ENCODE data around the gene AMOTL2.

The AMOTL2 gene

DNA sequence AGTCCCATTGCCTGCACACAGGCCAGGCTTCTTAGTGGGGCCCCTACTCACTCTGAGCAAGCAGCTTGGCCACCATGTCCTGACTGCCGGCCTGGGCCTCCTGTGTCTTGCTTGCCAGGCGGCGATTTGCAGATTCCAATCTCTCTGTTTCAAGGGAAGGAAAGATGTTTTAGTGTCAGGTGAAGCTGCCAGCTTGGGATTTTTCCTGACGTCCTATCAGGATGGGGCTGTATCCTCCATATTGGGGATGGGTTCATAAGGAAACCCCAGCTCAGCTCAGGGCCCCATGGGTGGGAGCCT is 8.5 kb downstream of the AMOTL2 start:
- DNase-seq: no peak

DNA sequence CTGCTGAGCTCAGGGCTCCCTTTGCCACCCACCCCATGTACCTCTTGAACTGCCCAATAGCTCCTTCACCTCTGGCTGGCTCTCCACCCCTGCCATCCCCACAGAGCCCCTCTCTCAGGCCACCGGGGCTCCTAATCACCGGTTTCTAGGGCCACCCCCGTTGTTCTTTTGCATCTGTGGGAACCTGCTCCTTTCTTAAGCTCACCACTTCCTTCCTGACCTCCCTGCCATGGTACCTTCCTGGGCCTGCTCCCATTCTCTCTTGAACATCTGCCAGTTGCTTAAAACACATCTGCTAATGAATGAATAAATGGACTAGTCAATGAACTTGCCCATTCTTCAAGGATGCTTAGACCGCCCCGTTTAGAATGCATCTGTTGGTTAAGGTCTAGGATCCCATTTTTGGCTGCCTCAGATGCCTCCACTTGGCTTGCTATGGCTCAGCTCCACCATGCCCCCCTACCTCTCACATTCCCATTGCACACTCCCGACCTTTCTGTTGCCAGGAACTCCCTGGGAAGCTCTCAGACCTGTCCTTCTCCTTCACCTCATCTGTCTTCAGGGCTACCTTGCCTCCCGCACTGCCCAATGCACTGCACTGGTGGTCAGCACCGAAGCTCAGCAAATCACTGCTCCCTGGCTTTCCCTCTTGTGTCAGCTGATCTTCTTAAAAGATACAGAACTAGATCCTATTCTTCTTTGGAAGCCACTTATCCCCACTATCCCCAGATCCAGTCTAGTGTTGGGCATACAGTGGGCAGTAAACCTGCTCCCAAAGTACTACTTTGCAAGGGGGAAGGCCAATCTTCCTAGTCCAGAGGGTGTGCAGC is 9.1 kb downstream of the AMOTL2 start:
- no peak for DNase-seq

DNA sequence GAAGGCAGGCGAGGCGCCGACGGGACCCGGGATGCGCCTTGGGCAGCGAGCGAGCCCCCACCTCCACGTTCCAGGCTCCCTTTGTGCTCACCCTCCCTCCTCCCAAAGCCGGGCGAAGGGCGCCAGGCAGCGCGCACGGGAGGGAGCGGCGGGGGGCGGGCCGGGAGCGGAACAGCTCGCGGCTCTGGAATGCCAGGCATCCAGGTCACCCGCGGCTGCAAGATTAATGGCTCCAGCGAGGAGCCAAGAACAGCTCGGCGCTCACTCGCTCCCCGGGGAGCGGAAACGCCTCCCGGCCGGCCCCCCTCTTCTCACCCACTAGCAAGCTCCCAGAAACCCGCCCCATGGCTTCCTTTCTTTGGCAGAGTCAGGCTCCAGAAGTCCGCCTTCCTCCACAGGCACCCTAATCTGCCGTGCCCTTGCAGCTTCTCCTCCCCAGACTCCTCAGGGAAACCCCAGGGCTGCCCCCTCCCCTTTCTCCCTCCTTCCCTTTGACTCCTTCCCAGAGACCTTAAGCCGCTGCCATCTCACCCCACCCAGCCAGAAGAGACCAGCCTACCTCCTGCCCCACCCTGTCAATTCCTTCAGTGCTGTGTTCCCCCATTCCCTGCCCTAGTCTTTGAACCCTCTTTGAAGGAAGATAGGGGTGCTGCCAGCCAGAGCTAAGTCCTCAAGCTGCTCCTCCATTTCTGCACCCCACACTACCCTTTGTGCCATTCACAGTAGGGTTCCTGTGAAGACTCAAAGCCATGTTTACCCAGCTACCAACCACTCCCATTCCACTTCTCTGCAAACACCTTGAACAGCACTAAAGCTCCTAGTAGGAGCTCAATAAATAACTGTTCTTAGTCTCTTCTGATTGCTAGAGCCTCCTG is 9.9 kb downstream of the AMOTL2 start:
- DNase-seq: no peak

DNA sequence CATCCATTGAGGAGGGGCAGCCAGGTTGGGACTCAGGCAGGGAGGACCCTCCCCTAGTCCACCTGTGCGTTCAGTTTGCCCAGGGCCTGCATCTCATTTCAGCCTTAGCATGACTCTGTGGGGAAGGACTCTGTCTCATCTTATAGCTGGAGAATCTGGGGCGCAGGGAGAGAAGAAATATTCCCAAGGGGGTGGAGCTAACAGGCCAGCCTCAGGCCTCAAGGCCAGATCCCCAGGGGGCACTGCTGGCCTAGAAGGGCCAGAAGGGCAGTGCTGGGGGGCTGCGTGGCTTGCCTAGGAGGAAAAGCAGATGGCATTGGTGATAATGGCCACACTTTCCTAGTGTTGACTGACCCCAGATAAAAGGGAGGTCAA is 10.9 kb downstream of the AMOTL2 start:
- DNase-seq: no peak

DNA sequence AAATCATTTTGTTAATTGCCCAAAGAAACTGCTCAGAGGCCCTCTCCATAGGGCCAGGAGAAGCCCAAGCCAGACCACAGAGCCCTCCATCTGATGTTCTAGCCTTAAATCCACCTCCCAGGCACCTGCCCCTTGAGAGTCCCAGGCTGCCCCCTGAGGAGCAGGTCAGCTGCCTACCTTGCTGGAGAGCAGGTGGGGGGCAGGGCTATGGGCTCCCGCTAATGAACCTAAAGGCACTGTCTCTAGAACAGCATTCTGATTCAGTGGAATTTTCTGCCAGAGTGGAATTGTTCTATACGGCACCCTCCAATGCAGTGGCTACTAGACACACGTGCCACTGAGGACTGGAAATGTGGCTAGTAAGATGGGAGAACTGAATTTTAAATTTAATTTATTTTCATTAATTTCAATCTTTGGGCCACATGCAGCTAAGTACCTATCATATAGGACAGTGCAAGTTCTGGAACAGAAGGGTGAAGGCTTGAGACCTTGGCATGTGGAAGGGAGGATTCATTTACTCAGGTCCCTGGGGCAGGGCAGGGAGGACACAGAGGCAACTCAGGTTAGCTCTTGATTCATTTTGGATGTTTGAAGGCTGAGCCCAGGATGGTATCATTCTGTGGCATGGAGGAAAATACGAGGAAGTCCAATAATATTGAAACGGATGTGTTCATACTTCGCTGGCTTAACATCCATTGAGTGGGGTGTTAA is 11.4 kb downstream of the AMOTL2 start:
- DNase-seq: no peak

DNA sequence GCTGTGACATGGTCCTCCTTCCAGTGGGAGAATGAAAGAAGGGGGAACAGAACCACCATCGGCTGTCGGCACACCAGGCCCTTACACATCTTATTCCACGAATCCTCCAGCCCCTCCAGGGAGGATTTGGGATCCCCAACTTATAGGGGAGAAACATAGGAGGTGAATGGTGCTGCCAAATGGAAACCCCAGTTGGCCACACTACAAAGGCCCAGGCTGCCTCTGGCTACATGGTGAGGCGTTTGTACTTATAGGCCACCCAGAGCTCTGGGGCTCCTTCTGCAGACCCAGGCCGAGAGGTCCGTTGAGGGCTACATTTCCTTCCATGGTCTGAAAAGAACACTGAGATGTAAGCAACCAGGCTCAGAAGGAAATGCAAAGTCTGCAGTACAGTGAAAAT is 12.0 kb downstream of the AMOTL2 start:
- no peak for DNase-seq

DNA sequence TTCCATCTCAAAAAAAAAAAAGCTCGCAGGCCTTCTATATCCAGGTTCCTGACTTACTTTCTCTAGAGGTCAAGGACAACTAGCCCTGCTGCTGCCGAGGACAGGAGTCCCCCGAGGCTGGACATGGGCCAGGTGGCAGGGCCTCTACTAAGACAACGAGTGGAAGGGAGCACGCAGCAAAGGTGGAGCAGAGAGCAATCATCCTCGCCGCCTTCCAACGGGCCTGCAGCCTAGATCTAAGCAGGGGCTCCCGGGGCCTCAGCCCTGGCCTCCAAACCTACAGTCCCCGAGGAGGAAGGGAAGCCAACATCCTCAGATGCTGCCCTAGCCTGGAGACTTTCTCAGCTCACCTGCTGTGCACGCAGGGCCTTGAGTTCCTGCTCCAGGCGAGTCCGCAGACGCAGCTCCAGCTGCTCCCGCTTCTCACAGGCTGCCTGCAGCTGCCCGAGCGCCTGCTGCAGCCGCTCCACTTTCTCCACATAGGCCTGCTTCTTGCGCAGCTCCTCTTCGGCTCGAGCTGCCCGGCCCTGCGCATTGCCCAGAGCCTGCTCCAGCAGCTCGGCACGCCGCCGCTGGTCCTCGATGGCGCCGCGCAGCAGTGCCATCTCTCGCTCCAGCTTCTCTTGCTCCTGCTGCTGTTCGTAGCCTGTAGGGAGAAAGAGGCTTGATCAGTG is 12.9 kb downstream of the AMOTL2 start:
- no peak for DNase-seq

DNA sequence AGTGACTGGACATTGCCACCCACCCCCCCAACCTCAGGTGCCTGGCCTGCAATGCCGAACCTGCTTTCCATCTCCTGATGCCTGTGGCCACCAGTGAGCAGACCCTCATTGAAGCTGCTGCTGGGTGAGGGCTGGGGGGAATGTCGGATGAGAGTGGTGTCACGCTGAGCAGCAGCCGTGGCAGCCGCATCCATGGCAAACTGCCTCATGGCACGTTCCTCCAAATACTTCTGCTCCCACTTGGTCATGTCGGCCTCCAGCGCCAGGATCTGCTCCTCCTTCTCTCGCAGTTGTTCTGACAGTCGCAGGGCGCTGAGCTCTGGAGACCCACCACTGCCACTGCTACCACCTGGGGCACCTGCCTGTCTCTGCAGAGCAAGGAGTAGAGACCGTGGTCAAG is 14.2 kb downstream of the AMOTL2 start:
- no peak for DNase-seq

DNA sequence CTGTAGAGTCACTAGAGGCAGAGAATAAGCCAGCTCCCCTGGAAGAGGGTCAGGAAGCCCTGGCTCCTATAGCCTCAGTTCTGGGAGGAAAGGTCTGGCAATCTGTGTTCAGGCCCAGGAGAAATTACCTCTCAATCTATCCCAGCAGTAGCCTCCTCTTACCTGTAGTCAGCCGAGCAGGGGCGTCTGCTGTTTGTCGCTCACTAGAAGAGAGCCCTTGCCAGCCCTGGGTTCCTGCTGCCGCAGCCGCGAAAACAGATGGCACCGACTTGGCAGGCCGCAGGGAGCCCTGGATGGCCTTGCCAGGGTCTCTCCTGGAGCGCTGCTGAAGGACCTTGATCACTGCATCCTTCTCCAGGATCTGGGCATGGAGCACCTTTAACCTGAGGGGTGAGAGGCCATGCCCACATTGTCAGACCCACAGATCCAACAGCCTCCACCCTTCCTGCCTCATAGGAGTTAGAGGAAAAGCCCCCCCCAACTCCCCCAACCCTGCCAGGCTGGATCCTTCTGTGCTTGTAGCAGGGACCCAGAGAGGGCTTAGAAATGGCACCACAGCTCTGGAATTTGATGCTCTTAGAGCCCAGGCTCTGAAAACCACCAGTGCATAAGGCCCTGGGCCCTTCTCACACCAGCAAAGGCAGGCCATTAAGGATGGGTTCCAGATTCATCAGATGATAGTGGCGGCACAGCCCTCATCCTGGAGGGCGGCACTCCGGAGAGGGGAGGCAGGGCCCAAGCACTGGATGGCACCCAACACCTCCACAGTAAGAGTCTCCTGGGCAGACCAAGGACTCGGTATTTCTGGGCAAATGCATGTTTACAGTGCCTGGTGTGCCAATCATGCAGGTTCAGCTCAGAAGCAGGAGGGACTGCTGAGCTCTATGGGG is 14.9 kb downstream of the AMOTL2 start:
- no peak for DNase-seq

DNA sequence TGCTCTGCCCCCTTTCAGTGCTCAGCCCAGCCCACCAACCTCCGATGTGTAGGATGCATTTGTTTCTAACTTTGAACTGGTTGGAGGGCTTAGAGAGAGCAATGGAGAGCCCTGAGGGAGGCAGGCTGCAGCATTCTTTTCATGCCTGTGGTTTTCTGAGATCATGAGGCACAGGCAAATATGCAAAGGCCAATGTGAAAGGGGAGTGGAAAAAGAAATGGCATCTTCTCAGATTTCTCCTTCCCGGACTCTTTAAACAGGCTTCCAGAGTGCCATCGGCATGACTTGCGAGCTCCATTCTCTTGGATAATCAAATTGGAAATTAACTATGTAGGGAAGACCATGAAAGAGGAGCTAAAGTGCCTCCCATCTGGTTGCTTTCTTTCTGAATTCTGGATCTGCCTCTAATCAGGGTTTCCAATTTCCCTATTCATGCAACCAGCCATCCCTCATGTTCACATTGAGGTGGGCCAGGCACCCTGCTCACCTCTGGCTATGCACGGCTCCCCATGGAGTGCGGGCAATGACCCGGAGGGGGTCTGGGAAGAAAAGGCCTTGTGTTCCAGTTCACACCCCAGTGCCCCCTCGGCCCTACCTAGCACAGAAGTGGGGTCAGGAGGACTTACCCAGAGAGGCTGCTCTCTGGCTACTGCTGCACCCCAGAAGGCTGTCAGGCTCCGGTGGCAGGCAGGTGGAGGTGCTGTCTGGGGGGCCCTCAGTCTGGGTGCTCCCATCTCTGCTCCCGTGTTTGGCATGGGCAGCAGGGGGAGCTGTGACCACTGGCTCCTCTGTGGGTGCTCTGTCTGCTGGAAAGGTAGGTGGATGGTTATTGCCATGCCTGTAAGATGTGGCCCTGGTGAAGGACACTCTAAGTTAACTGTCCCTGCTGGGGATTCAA is 16.1 kb downstream of the AMOTL2 start:
- DNase-seq: peak; percentile 2

DNA sequence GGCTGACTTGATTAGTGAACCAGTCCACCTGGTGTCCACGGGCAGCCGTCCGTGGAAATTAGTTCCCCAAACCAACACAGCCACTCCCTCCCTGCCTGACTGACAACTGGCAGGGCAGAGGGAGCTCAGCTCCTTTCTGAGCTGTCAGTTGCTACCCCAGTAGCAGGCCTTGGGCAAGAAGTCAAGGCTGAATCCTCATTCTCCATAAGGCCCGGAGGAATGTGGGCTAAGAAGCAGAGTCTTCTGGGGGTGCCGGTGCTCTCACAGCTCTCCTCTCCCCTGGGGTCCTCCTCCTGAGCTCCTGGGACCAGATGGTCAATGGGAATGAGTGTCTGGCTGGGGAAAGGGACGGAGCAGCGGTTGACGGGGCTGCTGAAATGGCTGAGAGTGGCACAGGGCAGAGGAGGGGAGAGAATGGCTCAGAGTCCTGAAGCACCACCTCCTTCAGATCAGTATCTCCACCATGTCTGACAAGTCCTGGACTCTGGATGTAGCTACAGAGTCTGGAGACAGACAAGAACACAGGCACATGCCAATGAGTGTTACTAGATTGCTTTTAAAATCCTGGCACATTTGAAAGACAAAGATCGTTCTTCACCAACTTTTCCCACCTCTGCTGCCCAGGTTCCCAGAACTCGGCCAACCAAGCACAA is 16.9 kb downstream of the AMOTL2 start:
- no peak for DNase-seq

DNA sequence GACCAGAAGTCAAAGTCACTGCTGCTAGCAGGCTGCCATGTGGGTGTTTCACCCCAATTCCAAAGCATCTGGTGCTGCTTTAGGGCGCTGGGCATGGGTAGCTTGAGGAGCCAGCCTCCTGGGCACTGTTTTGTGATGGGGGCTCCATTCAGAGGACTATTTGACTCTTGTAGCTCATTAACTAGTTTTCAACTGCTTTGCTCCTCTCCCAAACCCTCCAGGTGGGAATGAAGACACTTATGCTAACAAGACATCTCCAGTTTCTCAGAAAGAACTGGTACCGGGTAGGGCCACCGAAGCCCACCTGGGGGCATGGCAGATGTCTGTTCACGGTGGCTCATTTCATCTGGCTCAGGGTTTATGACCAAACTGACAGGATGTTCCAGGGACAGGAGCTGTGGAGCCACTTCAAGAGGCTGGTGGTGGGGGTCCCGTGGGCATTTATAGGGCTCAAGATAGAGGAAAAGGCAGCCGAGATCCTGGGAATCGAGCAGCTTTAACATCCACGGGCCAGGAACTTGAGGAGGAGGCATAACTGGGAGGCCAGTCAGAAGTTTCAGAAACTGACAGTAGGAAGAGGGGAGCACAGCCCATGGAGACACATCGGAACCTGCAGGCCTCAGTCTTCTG is 17.7 kb downstream of the AMOTL2 start:
- DNase-seq: no peak

DNA sequence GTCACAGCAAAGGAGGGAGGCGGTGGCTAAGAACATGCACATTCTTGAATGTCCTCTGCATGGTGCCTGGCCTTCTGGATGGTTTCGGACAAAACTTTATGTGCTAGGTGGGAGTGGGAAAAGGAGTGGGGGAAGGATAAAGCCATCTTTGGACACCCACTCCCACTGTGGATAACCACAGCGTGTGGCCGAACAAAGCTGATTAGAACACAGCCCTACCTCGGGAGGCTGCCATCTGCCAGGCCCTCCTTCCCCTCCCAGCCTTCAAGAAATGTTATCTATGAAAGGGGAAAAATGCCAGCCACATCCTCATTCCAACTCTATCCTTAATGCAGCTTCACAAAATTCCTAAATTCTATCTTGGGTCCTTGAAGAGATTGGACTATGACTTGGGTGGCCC is 18.8 kb downstream of the AMOTL2 start:
- DNase-seq: no peak

DNA sequence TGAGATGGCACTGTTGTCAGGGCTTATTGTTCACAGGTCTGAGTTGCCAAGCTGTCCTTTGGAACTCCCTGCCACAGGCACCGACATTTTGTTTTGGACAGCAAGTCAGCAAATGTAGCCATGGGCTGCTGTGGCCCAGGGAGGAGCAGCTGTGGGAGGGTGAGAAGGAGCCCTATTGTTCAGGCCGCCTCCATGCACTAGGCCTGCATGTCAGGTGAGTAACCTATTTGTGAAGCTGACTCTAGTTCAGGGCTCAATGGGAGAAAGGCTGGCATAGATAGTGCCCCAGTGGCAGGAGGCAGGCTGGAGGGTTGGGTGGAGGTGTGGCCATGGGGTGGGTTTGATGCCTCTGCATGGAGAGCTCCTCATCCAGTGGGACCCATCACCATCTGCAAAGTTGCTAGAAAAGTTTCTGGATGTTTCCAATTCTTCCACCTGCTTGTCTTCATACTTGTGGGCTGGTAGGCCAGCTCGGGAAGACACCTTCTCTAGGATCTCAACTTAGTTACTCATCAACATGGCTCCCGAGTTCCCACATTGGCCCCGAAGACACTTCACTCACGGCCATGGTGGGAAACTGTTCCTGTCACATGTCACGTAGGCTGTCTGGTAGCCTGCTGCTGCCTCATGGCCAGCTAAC is 19.5 kb downstream of the AMOTL2 start:
- DNase-seq: no peak

DNA sequence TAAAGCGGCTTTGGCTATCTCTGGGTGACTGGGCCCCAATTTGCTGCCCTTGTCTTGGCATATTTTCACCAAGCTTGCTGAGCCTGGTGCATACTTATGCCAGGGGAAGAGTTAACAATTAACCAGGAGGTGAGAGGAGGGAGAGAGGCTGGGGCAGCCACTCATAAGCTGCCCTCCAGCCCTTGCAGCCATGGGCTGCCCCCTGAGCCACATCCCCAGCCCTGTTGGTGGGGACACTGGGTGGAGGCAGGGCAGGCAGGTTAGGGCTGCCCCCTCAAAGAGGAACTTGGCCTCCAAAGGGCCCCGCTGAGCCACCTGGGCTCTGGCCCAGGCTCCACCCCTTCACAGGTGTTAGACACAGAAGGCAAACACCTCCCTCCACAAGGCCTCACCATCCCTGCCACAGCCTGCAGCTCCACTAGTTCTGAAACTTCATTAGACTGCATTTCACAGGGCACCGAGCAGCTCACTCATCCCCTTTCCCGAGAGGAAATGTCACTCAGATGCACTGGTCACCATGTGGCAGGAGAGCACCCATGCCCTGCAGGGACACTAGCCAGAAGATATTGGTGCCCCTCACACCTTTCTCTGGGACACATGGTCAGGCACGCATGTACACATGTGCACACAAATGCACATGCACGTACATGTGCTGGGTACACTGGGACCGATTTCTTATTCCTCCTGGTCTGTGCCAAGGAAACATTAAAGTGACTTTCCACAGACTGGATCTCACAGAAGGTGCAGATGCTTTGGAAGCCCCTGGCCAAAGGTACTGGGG is 20.2 kb downstream of the AMOTL2 start:
- no peak for DNase-seq

DNA sequence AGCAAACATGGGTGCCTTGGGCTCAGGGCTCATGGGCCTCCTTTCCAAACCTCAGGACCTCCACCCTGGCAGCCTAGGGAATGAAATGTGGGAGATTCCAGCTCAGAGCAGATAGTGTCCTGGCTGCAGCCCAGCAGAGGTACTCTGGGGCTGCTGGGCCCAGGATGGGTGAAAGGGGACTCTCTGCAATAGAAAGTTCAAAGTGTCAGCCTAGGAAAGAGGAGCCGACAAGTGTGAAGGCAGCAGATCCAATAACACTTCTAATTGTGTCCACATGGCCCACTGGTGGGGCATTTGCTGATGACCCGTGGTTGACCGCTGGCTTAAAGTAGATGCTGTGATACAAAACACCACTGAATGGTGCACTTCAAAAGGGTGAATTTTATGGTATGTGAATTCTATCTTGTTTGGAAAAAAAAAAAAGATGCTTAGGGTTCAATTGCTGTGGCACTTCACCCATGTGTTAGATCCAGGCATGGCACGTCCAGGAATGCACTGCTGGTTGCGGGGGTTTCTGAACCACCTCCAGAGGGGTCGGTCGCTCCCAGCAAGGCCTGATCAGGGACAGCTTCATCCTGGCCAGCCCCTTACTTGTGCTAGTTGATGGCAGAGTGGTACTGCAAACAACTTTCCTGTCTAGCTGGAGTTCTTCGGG is 20.9 kb downstream of the AMOTL2 start:
- no peak for DNase-seq

DNA sequence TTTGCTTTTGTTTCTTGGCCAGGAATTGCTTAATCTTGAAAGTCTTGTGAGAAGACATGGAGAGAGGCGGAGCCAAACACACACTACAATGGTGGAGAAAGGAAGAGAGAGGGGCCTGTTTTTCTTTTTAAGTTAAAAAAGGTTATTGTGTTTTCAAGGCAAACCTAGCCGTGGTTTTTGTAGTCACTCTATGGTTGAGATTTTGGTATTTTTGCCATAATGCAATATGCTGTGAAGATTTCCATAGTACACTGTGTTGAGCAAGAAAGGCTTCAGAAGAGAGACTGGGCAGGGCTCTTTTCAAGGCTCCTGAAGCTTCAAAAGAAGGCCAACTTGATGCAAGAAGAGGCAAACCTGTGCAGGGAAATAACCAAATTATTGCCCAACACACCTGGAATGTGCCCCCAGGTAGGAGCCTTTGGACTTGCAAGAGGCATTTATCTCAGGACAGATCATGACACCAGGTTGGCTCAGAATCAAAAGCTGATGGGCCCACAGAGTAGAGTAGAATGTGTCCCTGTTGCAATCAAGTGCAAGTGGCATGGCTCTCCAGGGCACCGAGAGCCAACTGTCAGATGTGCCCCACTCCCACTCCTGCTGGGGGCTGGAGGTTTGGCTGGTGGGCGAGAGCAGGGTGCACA is 22.1 kb downstream of the AMOTL2 start:
- DNase-seq: no peak

DNA sequence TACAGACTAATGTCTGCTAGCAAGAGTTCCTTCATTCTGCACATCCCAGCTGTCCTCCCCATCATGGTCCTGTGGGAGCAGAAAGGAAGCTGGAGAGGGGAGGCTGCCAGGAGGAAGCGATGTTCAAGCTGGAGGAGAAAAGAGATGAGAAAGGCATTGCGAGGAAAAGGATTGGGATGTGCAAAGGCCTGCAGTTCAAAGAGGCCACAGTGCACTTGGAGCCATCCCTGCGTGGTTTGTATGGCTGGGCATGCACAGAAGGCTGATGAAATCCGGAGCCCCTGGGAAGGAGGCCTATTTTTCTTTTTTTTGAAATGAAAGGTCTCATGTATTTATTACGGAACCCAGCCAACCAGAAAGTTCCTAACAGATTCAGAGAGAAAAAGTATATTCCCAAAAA is 22.8 kb downstream of the AMOTL2 start:
- no peak for DNase-seq

Measured in OCI-M1 (cell line).